K562 (cell line): ENCODE results near the gene TMEM53. TPM values are rescaled to one million over a fixed set of nuclear protein-coding genes. Genes with fewer than 3 reads are reported as not detected.
A peak's percentile ranks its signal among the peaks of the same experiment; 100 is the strongest.

Source experiments
- GATAD2A ChIP-seq: fragments of 450-650 bp; IDR thresholded peaks from 2 replicates; pipeline ENCODE4 v1.6.1; 2017
- OTX1 ChIP-seq: fragments of 450-650 bp; formaldehyde crosslinking; IDR thresholded peaks from 2 replicates; pipeline ENCODE4 v1.4.0; 2022; ENCODE audit warnings: mild to moderate bottlenecking
- RBFOX2 ChIP-seq: fragments of 200-400 bp; formaldehyde crosslinking; IDR thresholded peaks from 2 replicates; pipeline ENCODE4 v1.6.1; 2017; ENCODE audit warnings: low read depth, mild to moderate bottlenecking, low read length, moderate library complexity
- TCF3 ChIP-seq: sonication (generic); formaldehyde crosslinking; IDR thresholded peaks from 2 replicates; pipeline ENCODE4 v1.4.0; 2020; ENCODE audit warnings: mild to moderate bottlenecking, missing genetic modification reagents
- ZFP36 ChIP-seq: fragments of 150-350 bp; IDR thresholded peaks from 2 replicates; pipeline ENCODE4 v1.6.1; 2018; ENCODE audit warnings: low read length, low read depth; ENCODE audit not compliant: partially characterized antibody
- ZNF133 ChIP-seq: fragments of 250-450 bp; sonication (Bioruptor Pico); IDR thresholded peaks from 2 replicates; pipeline ENCODE4 v1.4.0; 2020; ENCODE audit warnings: mild to moderate bottlenecking
- ZNF584 ChIP-seq: fragments of 200-800 bp; sonication (Bioruptor generic); IDR thresholded peaks from 2 replicates; pipeline ENCODE4 v1.6.1; 2016; ENCODE audit warnings: low read depth, mild to moderate bottlenecking, missing genetic modification characterization, missing compliant biosample characterization
- polyA plus RNA-seq, 8 experiments: library from polyadenylated mRNA; depleted of rRNA in 4 of 8; stranded (reverse) in 5 of 8; unstranded in 3 of 8; fragments of >200 nt; fragmentation: Nextera tagmentation in 2 of 8; fragmentation: Illumina TruSeq in 1 of 8; extraction: Ambion mirVana in 2 of 8; extraction: Trizol in 1 of 8; gene quantifications; 2 replicates each; pipeline versions ENCODE4 v1.2.1 to v1.2.3, GENCODE V29; 2011 to 2014; ENCODE audit warnings: inconsistent platforms in 1 of 8, missing spikeins in 1 of 8
- total RNA-seq, 7 experiments: library from RNA; depleted of rRNA in 6 of 7; stranded (reverse); fragments of >200 nt in 6 of 7; fragmentation: Illumina TruSeq in 2 of 7; extraction: Trizol in 2 of 7; gene quantifications; 2 replicates each; pipeline versions ENCODE4 v1.2.1 to v1.2.3, GENCODE V29; 2011 to 2021; ENCODE audit warnings: low replicate concordance in 1 of 7
- TF ChIP-seq, protein P1 (sequence below), 2 experiments: fragments of 450-650 bp in 1 of 2; sonication (generic) in 1 of 2; formaldehyde crosslinking in 1 of 2; IDR thresholded peaks; 2 replicates each; pipeline versions ENCODE4 v1.7.1 to v1.9.0; 2016 to 2022; ENCODE audit warnings: inconsistent platforms in 1 of 2, mild to moderate bottlenecking in 1 of 2, missing genetic modification reagents in 1 of 2
- TF ChIP-seq, protein P2 (sequence below), 2 experiments: fragments of 450-650 bp in 1 of 2; sonication (generic) in 1 of 2; formaldehyde crosslinking in 1 of 2; IDR thresholded peaks in 1 of 2; conservative IDR thresholded peaks in 1 of 2; 2 replicates each; pipeline versions ENCODE4 v1.6.1 to v1.8.1; 2016 to 2023; ENCODE audit warnings: mild to moderate bottlenecking in 2 of 2, moderate library complexity in 2 of 2, inconsistent platforms in 1 of 2, missing genetic modification reagents in 1 of 2
- TF ChIP-seq, protein P3 (sequence below), 2 experiments: fragments of 150-350 bp in 1 of 2; IDR thresholded peaks; 2 replicates each; pipeline ENCODE4 v1.6.1; 2012 to 2016; ENCODE audit warnings: low read depth in 2 of 2, low read length in 2 of 2, mild to moderate bottlenecking in 1 of 2, moderate library complexity in 1 of 2

Gene TMEM53
- total and polyA plus RNA-seq, 9 of the 15 experiments (the other 6 are each of a cell fraction or from before 2014, with no cell fraction given) = 0.23 to 3.7 (median 2.0) TPM

DNA sequence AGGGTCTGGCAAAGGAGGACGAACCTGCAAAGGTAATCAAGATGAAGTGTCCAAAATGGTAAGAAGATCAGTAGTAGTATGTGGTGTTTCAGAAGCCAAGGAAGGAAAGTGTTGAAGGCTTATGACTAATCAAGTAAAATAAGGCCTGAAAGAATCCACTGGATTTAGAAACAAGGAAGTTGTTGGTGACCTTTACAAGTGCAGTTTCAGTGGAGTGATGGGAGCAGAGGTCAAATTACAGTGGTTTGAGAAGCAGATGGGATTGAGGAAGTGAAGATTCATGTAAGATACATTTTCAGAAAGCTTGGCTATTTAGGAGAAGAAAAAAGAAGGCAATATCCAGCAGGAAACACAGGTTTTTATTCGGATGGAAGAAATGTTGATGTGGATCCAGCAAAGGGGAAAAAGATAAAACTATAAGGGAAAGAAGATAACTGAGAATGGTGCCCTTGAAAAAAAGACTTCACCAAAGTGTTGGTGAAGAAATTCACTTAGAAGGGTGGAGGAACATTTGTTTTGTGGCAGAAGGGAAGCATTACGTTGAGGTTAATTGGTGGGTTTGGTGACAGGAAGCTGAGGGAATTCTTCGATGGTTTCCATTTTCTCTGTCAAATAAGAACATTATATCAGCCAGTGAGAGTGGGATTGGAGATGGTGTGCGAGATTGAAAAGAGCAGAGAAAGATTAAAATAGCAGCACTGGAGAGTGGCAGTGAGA, 2.4 kb upstream of the TMEM53 start (continued):
- TF ChIP-seq, protein P1, sequence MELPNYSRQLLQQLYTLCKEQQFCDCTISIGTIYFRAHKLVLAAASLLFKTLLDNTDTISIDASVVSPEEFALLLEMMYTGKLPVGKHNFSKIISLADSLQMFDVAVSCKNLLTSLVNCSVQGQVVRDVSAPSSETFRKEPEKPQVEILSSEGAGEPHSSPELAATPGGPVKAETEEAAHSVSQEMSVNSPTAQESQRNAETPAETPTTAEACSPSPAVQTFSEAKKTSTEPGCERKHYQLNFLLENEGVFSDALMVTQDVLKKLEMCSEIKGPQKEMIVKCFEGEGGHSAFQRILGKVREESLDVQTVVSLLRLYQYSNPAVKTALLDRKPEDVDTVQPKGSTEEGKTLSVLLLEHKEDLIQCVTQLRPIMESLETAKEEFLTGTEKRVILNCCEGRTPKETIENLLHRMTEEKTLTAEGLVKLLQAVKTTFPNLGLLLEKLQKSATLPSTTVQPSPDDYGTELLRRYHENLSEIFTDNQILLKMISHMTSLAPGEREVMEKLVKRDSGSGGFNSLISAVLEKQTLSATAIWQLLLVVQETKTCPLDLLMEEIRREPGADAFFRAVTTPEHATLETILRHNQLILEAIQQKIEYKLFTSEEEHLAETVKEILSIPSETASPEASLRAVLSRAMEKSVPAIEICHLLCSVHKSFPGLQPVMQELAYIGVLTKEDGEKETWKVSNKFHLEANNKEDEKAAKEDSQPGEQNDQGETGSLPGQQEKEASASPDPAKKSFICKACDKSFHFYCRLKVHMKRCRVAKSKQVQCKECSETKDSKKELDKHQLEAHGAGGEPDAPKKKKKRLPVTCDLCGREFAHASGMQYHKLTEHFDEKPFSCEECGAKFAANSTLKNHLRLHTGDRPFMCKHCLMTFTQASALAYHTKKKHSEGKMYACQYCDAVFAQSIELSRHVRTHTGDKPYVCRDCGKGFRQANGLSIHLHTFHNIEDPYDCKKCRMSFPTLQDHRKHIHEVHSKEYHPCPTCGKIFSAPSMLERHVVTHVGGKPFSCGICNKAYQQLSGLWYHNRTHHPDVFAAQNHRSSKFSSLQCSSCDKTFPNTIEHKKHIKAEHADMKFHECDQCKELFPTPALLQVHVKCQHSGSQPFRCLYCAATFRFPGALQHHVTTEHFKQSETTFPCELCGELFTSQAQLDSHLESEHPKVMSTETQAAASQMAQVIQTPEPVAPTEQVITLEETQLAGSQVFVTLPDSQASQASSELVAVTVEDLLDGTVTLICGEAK (IDR thresholded peaks at IDR 0.05) = 0 out of 2 replicates have a peak, but pooled peaks have one; percentile 30
- TF ChIP-seq, protein P1 (CRISPR knock-in tag; IDR thresholded peaks at IDR 0.05) = no peak
- TF ChIP-seq, protein P2, sequence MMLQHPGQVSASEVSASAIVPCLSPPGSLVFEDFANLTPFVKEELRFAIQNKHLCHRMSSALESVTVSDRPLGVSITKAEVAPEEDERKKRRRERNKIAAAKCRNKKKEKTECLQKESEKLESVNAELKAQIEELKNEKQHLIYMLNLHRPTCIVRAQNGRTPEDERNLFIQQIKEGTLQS (IDR thresholded peaks at IDR 0.05) = peak; percentile 54; the same call in 1 of the 2 replicates
- TF ChIP-seq, protein P2 (CRISPR knock-in tag; conservative IDR thresholded peaks at IDR 0.05) = no peak
- TF ChIP-seq RBFOX2 = no peak
- TF ChIP-seq ZFP36 = no peak
- TF ChIP-seq ZNF133 (CRISPR knock-in tag) = no peak
- TF ChIP-seq OTX1 (CRISPR knock-in tag) = no peak
- TF ChIP-seq, protein P3, sequence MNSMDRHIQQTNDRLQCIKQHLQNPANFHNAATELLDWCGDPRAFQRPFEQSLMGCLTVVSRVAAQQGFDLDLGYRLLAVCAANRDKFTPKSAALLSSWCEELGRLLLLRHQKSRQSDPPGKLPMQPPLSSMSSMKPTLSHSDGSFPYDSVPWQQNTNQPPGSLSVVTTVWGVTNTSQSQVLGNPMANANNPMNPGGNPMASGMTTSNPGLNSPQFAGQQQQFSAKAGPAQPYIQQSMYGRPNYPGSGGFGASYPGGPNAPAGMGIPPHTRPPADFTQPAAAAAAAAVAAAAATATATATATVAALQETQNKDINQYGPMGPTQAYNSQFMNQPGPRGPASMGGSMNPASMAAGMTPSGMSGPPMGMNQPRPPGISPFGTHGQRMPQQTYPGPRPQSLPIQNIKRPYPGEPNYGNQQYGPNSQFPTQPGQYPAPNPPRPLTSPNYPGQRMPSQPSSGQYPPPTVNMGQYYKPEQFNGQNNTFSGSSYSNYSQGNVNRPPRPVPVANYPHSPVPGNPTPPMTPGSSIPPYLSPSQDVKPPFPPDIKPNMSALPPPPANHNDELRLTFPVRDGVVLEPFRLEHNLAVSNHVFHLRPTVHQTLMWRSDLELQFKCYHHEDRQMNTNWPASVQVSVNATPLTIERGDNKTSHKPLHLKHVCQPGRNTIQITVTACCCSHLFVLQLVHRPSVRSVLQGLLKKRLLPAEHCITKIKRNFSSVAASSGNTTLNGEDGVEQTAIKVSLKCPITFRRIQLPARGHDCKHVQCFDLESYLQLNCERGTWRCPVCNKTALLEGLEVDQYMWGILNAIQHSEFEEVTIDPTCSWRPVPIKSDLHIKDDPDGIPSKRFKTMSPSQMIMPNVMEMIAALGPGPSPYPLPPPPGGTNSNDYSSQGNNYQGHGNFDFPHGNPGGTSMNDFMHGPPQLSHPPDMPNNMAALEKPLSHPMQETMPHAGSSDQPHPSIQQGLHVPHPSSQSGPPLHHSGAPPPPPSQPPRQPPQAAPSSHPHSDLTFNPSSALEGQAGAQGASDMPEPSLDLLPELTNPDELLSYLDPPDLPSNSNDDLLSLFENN (IDR thresholded peaks at IDR 0.05; ENCODE audit: low read depth in 2 of 2, low read length in 2 of 2) = peak in 1 of 2 experiments; percentile 19; a peak in 1 of 4 replicates
- TF ChIP-seq TCF3 (CRISPR knock-in tag) = peak; percentile 27
- no peak for TF ChIP-seq GATAD2A
- TF ChIP-seq ZNF584 (CRISPR knock-in tag) = 0 out of 2 replicates have a peak, but pooled peaks have one; percentile 20
